Measurements from ENCODE around the gene ST8SIA3.

DNA sequence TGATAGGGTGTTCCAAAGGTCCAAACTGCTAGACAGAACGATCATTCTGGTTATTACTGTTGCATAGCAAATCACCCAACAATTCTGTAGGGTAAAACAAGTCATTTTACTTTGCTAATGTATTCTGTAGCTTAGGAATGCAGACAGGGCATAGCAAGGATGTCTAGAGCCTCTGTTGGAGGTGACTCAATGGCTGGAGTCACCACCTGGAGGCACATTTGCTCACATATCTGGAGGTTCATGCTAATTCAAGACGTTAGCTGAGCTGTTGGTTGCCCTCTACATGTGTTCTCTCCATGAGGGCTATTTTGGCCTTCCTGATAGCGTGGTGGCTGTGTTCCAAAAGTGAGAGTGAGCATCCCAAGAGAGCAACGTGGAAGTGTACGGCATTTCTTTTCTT lies 22.5 kb upstream of the ST8SIA3 start:
- TF ChIP-seq ZBTB26 (CRISPR knock-in tag; IDR thresholded peaks at IDR 0.05) (no peak), GABPB1 (CRISPR knock-in tag; IDR thresholded peaks at IDR 0.05) (no peak), MED1 (CRISPR knock-in tag; IDR thresholded peaks at IDR 0.05; ENCODE audit: borderline replicate concordance) (no peak), PML (IDR thresholded peaks at IDR 0.05; ENCODE audit: low read length) (no peak), HDAC2 (IDR thresholded peaks at IDR 0.05) (no peak), REST (IDR thresholded peaks at IDR 0.05; ENCODE audit: borderline replicate concordance) (no peak), REST (CRISPR knock-in tag; IDR thresholded peaks at IDR 0.05; ENCODE audit: low read depth) (no peak)
- TF ChIP-seq, protein P1, sequence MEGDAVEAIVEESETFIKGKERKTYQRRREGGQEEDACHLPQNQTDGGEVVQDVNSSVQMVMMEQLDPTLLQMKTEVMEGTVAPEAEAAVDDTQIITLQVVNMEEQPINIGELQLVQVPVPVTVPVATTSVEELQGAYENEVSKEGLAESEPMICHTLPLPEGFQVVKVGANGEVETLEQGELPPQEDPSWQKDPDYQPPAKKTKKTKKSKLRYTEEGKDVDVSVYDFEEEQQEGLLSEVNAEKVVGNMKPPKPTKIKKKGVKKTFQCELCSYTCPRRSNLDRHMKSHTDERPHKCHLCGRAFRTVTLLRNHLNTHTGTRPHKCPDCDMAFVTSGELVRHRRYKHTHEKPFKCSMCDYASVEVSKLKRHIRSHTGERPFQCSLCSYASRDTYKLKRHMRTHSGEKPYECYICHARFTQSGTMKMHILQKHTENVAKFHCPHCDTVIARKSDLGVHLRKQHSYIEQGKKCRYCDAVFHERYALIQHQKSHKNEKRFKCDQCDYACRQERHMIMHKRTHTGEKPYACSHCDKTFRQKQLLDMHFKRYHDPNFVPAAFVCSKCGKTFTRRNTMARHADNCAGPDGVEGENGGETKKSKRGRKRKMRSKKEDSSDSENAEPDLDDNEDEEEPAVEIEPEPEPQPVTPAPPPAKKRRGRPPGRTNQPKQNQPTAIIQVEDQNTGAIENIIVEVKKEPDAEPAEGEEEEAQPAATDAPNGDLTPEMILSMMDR (IDR thresholded peaks at IDR 0.05 in 2 of 3, conservative IDR thresholded peaks at IDR 0.05 in 1 of 3; ENCODE audit: insufficient read depth in 2 of 3, low read depth in 1 of 3, low read length in 3 of 3): no peak

Measured in K562 (cell line).